Measurements from ENCODE around the gene BAIAP2L1.

The BAIAP2L1 gene

GRCh38 chr7:98278408-98278807 is 122.5 kb downstream of the BAIAP2L1 start:
- H3K9ac ChIP-seq (ENCODE audit: low read depth, low read length) = no peak overlapping the region
- H3K36me3 ChIP-seq (ENCODE audit: control insufficient read depth, insufficient read depth, low read length) = no peaks in the 10 kb centered on the region
- peaks cover 6% of the 10 kb centered on the region for H3K4me1 ChIP-seq (ENCODE audit: control insufficient read depth, insufficient read depth, low read length)
- H3K9me3 ChIP-seq (ENCODE audit: control insufficient read depth, insufficient read depth, low read length) = no peaks in the 10 kb centered on the region
- no peak overlapping the region for H3K4me3 ChIP-seq (ENCODE audit: low read depth, low read length)
- no peaks in the 10 kb centered on the region for H3K27me3 ChIP-seq (ENCODE audit: control insufficient read depth, insufficient read depth, low read length)

GRCh38 chr7:98276241-98276761 is 124.6 kb downstream of the BAIAP2L1 start:
- no peaks in the 10 kb centered on the region for H3K9me3 ChIP-seq (ENCODE audit: control insufficient read depth, insufficient read depth, low read length)
- no peak overlapping the region for H3K4me3 ChIP-seq (ENCODE audit: low read depth, low read length)
- no peaks in the 10 kb centered on the region for H3K4me1 ChIP-seq (ENCODE audit: control insufficient read depth, insufficient read depth, low read length)
- H3K27me3 ChIP-seq (ENCODE audit: control insufficient read depth, insufficient read depth, low read length) = no peaks in the 10 kb centered on the region
- H3K36me3 ChIP-seq (ENCODE audit: control insufficient read depth, insufficient read depth, low read length) = no peaks in the 10 kb centered on the region
- no peak overlapping the region for H3K9ac ChIP-seq (ENCODE audit: low read depth, low read length)

DNA sequence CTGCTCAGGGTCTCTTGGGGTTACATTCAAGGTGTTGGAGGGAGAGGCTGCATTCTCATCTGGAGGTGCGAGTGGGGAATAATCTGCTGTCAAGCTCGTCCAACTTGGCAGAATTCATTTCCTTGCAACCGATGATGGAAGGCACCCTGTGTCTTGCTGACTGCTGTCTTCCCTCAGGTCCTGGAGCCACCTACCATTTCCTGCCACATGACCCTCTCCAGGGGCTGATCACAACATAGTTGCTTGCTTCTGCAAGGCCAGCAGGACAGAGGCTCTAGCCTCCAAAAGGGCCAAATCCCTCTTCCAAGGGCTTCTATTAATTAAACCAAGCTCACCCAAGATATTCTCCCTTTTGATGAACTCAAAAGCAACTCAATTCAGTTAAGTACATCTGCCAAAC is 133.6 kb downstream of the BAIAP2L1 start:
- no peaks in the 10 kb centered on the region for H3K27me3 ChIP-seq (ENCODE audit: control insufficient read depth, insufficient read depth, low read length)
- no peaks in the 10 kb centered on the region for H3K9me3 ChIP-seq (ENCODE audit: control insufficient read depth, insufficient read depth, low read length)
- no peaks in the 10 kb centered on the region for H3K4me1 ChIP-seq (ENCODE audit: control insufficient read depth, insufficient read depth, low read length)
- H3K4me3 ChIP-seq (ENCODE audit: low read depth, low read length) = no peak overlapping the region
- H3K9ac ChIP-seq (ENCODE audit: low read depth, low read length) = no peak overlapping the region
- H3K36me3 ChIP-seq (ENCODE audit: control insufficient read depth, insufficient read depth, low read length) = no peaks in the 10 kb centered on the region

DNA sequence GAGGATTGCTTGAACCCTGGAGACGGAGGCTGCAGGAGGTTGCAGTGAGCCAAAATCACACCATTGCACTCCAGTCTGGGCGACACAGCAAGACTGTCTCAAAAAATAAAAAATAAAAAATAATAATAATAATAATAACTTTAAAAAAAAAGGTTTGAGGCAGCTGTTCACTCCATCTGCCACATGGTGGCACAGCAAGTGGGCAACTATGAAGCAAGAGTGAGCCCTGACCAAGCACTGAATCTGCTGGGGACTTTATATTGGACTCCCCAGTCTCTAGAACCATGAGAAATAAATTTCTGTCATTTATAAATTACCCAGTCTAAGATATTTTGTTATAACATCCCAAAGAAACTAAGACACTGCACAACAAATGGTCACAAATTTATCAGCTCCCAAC is 134.1 kb downstream of the BAIAP2L1 start:
- Histone ChIP-seq H3K4me1 (ENCODE audit: control insufficient read depth, insufficient read depth, low read length) (no peaks in the 10 kb centered on the region), H3K4me3 (ENCODE audit: low read depth, low read length) (no peak overlapping the region), H3K9me3 (ENCODE audit: control insufficient read depth, insufficient read depth, low read length) (no peaks in the 10 kb centered on the region), H3K9ac (ENCODE audit: low read depth, low read length) (no peak overlapping the region), H3K27me3 (ENCODE audit: control insufficient read depth, insufficient read depth, low read length) (no peaks in the 10 kb centered on the region), H3K36me3 (ENCODE audit: control insufficient read depth, insufficient read depth, low read length) (no peaks in the 10 kb centered on the region)

GRCh38 chr7:98265841-98266271 is 135.0 kb downstream of the BAIAP2L1 start:
- no peaks in the 10 kb centered on the region for H3K9me3 ChIP-seq (ENCODE audit: control insufficient read depth, insufficient read depth, low read length)
- H3K4me3 ChIP-seq (ENCODE audit: low read depth, low read length) = no peak overlapping the region
- H3K27me3 ChIP-seq (ENCODE audit: control insufficient read depth, insufficient read depth, low read length) = no peaks in the 10 kb centered on the region

DNA sequence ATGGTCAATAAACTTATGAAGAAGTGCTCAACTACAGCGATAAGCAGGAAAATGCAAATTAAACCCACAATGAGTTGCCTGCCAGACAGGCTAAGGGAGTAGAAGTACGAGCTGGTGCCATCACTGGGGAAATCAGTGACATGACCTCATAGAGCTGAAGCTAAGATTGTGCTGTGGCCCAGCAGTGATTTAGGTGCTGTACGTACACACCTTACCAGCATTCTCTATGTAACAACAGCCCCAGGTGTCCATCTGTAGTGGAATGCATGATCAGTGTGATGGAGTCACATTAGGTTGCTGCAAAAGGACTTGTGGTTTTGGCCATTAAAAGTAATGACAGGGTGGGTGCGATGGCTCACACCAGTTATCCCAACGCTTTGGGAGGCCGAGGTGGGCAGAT is 143.2 kb downstream of the BAIAP2L1 start:
- no peaks in the 10 kb centered on the region for H3K27me3 ChIP-seq (ENCODE audit: control insufficient read depth, insufficient read depth, low read length)
- H3K4me3 ChIP-seq (ENCODE audit: low read depth, low read length) = no peak overlapping the region
- no peaks in the 10 kb centered on the region for H3K9me3 ChIP-seq (ENCODE audit: control insufficient read depth, insufficient read depth, low read length)
- H3K36me3 ChIP-seq (ENCODE audit: control insufficient read depth, insufficient read depth, low read length) = peaks cover 3% of the 10 kb centered on the region
- no peak overlapping the region for H3K9ac ChIP-seq (ENCODE audit: low read depth, low read length)
- H3K4me1 ChIP-seq (ENCODE audit: control insufficient read depth, insufficient read depth, low read length) = no peaks in the 10 kb centered on the region

More at GRCh38 chr7:98265841-98266271, 135.0 kb downstream of the BAIAP2L1 start:
- no peaks in the 10 kb centered on the region for H3K4me1 ChIP-seq (ENCODE audit: control insufficient read depth, insufficient read depth, low read length)
- H3K9ac ChIP-seq (ENCODE audit: low read depth, low read length) = no peak overlapping the region
- peaks cover 3% of the 10 kb centered on the region for H3K36me3 ChIP-seq (ENCODE audit: control insufficient read depth, insufficient read depth, low read length)

DNA sequence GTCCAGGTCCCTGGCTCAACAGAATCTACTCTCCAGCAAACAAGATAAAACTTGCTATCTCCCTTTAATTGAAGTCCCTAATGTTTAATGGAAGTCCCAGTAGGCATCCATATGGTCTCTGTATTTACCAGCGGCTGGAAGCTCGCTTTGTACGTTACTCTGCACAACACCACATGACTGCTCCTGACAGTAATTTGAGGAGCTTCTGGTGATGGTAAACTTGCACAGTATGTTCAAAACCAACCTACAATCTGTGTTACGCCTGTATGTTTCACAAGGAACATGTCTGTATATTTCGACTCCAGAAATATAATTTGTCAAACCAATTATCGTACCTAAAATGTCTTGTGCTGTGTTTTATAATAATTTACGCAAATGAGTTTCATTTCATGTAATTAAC is 144.5 kb downstream of the BAIAP2L1 start:
- Histone ChIP-seq H3K4me3 (ENCODE audit: low read depth, low read length) (no peak overlapping the region), H3K27me3 (ENCODE audit: control insufficient read depth, insufficient read depth, low read length) (no peaks in the 10 kb centered on the region), H3K9ac (ENCODE audit: low read depth, low read length) (no peak overlapping the region), H3K4me1 (ENCODE audit: control insufficient read depth, insufficient read depth, low read length) (no peaks in the 10 kb centered on the region), H3K36me3 (ENCODE audit: control insufficient read depth, insufficient read depth, low read length) (peaks cover 2% of the 10 kb centered on the region), H3K9me3 (ENCODE audit: control insufficient read depth, insufficient read depth, low read length) (no peaks in the 10 kb centered on the region)

- Histone ChIP-seq H3K27me3 (ENCODE audit: control insufficient read depth, insufficient read depth, low read length) (no peaks in the 10 kb centered on the region), H3K4me1 (ENCODE audit: control insufficient read depth, insufficient read depth, low read length) (peaks cover 5% of the 10 kb centered on the region), H3K4me3 (ENCODE audit: low read depth, low read length) (no peak overlapping the region), H3K9me3 (ENCODE audit: control insufficient read depth, insufficient read depth, low read length) (no peaks in the 10 kb centered on the region), H3K9ac (ENCODE audit: low read depth, low read length) (no peak overlapping the region), H3K36me3 (ENCODE audit: control insufficient read depth, insufficient read depth, low read length) (peaks cover 2% of the 10 kb centered on the region)
These were observed 145.8 kb downstream of the BAIAP2L1 start for GRCh38 chr7:98254951-98255610.

DNA sequence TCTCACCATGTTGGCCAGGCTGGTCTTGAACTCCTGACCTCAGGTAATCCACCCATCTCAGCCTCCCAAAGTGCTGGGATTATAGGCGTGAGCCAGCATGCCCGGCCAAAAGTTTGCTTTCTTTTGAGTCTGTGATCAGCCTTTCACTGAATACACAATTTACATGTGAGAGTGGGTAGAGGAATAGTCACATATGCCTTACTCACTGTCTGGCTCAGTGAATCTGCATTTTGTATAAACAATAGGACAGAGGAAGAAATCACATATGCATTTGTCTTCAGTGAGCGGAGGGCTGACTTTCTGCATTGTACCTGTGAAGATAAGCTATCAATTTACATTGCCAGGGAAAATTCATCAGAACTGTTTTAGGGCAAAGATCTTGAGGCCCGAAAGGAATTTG is 146.4 kb downstream of the BAIAP2L1 start:
- no peak overlapping the region for H3K4me3 ChIP-seq (ENCODE audit: low read depth, low read length)
- peaks cover 2% of the 10 kb centered on the region for H3K36me3 ChIP-seq (ENCODE audit: control insufficient read depth, insufficient read depth, low read length)
- no peak overlapping the region for H3K9ac ChIP-seq (ENCODE audit: low read depth, low read length)
- peaks cover 5% of the 10 kb centered on the region for H3K4me1 ChIP-seq (ENCODE audit: control insufficient read depth, insufficient read depth, low read length)
- no peaks in the 10 kb centered on the region for H3K27me3 ChIP-seq (ENCODE audit: control insufficient read depth, insufficient read depth, low read length)
- no peaks in the 10 kb centered on the region for H3K9me3 ChIP-seq (ENCODE audit: control insufficient read depth, insufficient read depth, low read length)

- no peaks in the 10 kb centered on the region for H3K27me3 ChIP-seq (ENCODE audit: control insufficient read depth, insufficient read depth, low read length)
- H3K9me3 ChIP-seq (ENCODE audit: control insufficient read depth, insufficient read depth, low read length) = no peaks in the 10 kb centered on the region
- no peak overlapping the region for H3K9ac ChIP-seq (ENCODE audit: low read depth, low read length)
- H3K4me3 ChIP-seq (ENCODE audit: low read depth, low read length) = peak overlapping the region; percentile 90
- peaks cover 2% of the 10 kb centered on the region for H3K36me3 ChIP-seq (ENCODE audit: control insufficient read depth, insufficient read depth, low read length)
- peaks cover 5% of the 10 kb centered on the region for H3K4me1 ChIP-seq (ENCODE audit: control insufficient read depth, insufficient read depth, low read length)
These were observed 148.3 kb downstream of the BAIAP2L1 start for GRCh38 chr7:98252425-98253054.

- H3K4me1 ChIP-seq (ENCODE audit: control insufficient read depth, insufficient read depth, low read length) = peaks cover 5% of the 10 kb centered on the region
- H3K36me3 ChIP-seq (ENCODE audit: control insufficient read depth, insufficient read depth, low read length) = peaks cover 2% of the 10 kb centered on the region
- no peaks in the 10 kb centered on the region for H3K27me3 ChIP-seq (ENCODE audit: control insufficient read depth, insufficient read depth, low read length)
- H3K4me3 ChIP-seq (ENCODE audit: low read depth, low read length) = peak within 1 kb of the TSS; percentile 90
- no peaks in the 10 kb centered on the region for H3K9me3 ChIP-seq (ENCODE audit: control insufficient read depth, insufficient read depth, low read length)
- peak within 1 kb of the TSS; percentile 1 for H3K9ac ChIP-seq (ENCODE audit: low read depth, low read length)
These were observed 149.1 kb downstream of the BAIAP2L1 start, which contains the start of gene TECPR1 for GRCh38 chr7:98251601-98252424. Gene TECPR1 (minus strand): TSS chr7:98252232. CDS start chr7:98246146, 6,086 bp downstream.

Data from iPS-15b (cell line).